CD8-positive, alpha-beta memory T cell (primary cell): Measurements from ENCODE around the gene MEIOB. TPM values are rescaled to one million over a fixed set of nuclear protein-coding genes. Genes with fewer than 3 reads are reported as not detected.

Experiments
- CTCF ChIA-PET: fragments of 350-600 bp; sonication (Branson Sonifier 250); formaldehyde crosslinking; loops from one replicate; lab custom pipeline; 2021; ENCODE audit warnings: antibody characterized with exemption; lab: Charles Lee
- POLR2A ChIA-PET: fragments of 350-600 bp; sonication (Branson Sonifier 250); formaldehyde crosslinking; loops from one replicate; lab custom pipeline; 2021; ENCODE audit warnings: antibody characterized with exemption; lab: Charles Lee
- DNase-seq, 5 donors: peaks; one replicate each; pipeline versions ENCODE4 v3.0.0 to v3.0.0-alpha.2; 2020 to 2022; ENCODE audit warnings: mixed read lengths in 1 of 5
- H3K27ac ChIP-seq: one replicate; pipeline ENCODE4 v1.7.0; 2013; ENCODE audit warnings: low read depth, mild to moderate bottlenecking, low read length, moderate library complexity
- H3K27me3 ChIP-seq: 2 replicates; pipeline ENCODE4 v1.7.0; 2013; ENCODE audit warnings: low read length, mild to moderate bottlenecking; ENCODE audit not compliant: insufficient read depth, poor library complexity, severe bottlenecking
- H3K36me3 ChIP-seq: 2 replicates; pipeline ENCODE4 v1.7.0; 2013; ENCODE audit warnings: mild to moderate bottlenecking, low read length, moderate library complexity; ENCODE audit not compliant: insufficient read depth
- H3K4me1 ChIP-seq: 2 replicates; pipeline ENCODE4 v1.7.0; 2013; ENCODE audit warnings: mild to moderate bottlenecking, low read length, moderate library complexity; ENCODE audit not compliant: insufficient read depth
- H3K4me3 ChIP-seq: 2 replicates; pipeline ENCODE4 v1.7.0; 2013; ENCODE audit warnings: mild to moderate bottlenecking, low read length
- H3K9me3 ChIP-seq: 2 replicates; pipeline ENCODE4 v1.7.0; 2013; ENCODE audit warnings: mild to moderate bottlenecking, low read length
- H3K27ac Mint-ChIP-seq, 8 donors: one replicate each; pipeline ENCODE4 v1.8.0; 2020 to 2021; ENCODE audit warnings: mixed read lengths in 8 of 8, mild to moderate bottlenecking in 6 of 8, inconsistent platforms in 3 of 8, moderate library complexity in 3 of 8
- H3K27me3 Mint-ChIP-seq, 2 donors: one replicate each; pipeline ENCODE4 v1.8.0; 2020 to 2021; ENCODE audit warnings: mixed read lengths in 2 of 2, mild to moderate bottlenecking in 1 of 2, moderate library complexity in 1 of 2
- H3K36me3 Mint-ChIP-seq, 3 donors: one replicate each; pipeline ENCODE4 v1.8.0; 2020 to 2021; ENCODE audit warnings: mixed read lengths in 3 of 3, inconsistent platforms in 1 of 3, mild to moderate bottlenecking in 1 of 3
- H3K4me1 Mint-ChIP-seq, 3 donors: one replicate each; pipeline ENCODE4 v1.8.0; 2020 to 2021; ENCODE audit warnings: mixed read lengths in 3 of 3, inconsistent platforms in 1 of 3, mild to moderate bottlenecking in 1 of 3
- H3K4me3 Mint-ChIP-seq, 7 donors: one replicate each; pipeline ENCODE4 v1.8.0; 2020 to 2021; ENCODE audit warnings: mixed read lengths in 7 of 7, mild to moderate bottlenecking in 6 of 7, moderate library complexity in 4 of 7, inconsistent platforms in 2 of 7
- H3K9me3 Mint-ChIP-seq, 5 donors: one replicate each; pipeline ENCODE4 v1.8.0; 2020 to 2022; ENCODE audit warnings: mixed read lengths in 5 of 5, mild to moderate bottlenecking in 3 of 5, moderate library complexity in 2 of 5, inconsistent platforms in 1 of 5
- polyA plus RNA-seq: library from polyadenylated mRNA; unstranded; fragments of 300-500 nt; fragmentation: Illumina TruSeq; gene quantifications from one replicate; pipeline ENCODE4 v1.2.3, GENCODE V29; 2021
- total RNA-seq, 2 experiments: library from RNA; stranded (reverse); gene quantifications; one replicate each; pipeline ENCODE4 v1.2.3, GENCODE V29; 2021

MEIOB gene
- total and polyA plus RNA-seq, 3 experiments from 2014 or later, result not detected

- H3K4me3 Mint-ChIP-seq, result peak overlapping the region; percentile 29 to 73 (median 53)
- ChIA-PET CTCF (no interaction called here), POLR2A (no interaction called here)
- Histone ChIP-seq H3K27ac (peak overlapping the region; percentile 7), H3K36me3 (no peaks in the 10 kb centered on the region), H3K4me3 (no peak overlapping the region), H3K9me3 (no peaks in the 10 kb centered on the region), H3K4me1 (peaks cover 36% of the 10 kb centered on the region), H3K27me3 (no peaks in the 10 kb centered on the region)
- no peaks in the 10 kb centered on the region for H3K9me3 Mint-ChIP-seq
- DNase-seq, result no peak
- no peaks in the 10 kb centered on the region for H3K27me3 Mint-ChIP-seq
- peaks cover 0 to 25% (median 2%) of the 10 kb centered on the region in 3 donors for H3K36me3 Mint-ChIP-seq
- H3K4me1 Mint-ChIP-seq, result peaks cover 32 to 62% (median 50%) of the 10 kb centered on the region in 3 donors
- peak overlapping the region in 5 of 8 donors; percentile 19 to 95 (median 36) for H3K27ac Mint-ChIP-seq
Measured at GRCh38 chr16:1828645-1829410, 43.1 kb downstream of the MEIOB start.

GRCh38 chr16:1826691-1827573, 45.0 kb downstream of the MEIOB start, which contains the start of the genes FAHD1 and HAGH:
Gene FAHD1, plus strand, starts transcription at chr16:1827206. Its CDS starts 33 bp downstream, at chr16:1827239.
Gene HAGH, minus strand, starts transcription at chr16:1826825. Its CDS starts 38 bp downstream, at chr16:1826787.
- peak within 1 kb of the TSS; percentile 92 to 97 (median 94) for H3K4me3 Mint-ChIP-seq
- H3K4me3 ChIP-seq, result peak within 1 kb of the TSS; percentile 95
- ChIA-PET CTCF (interaction anchor here (1.2 to 1.4 kb wide), 3 partner anchors 44 to 121 kb away, joined by 3 read pairs; partner anchors contain the start of genes EME2, MAPK8IP3, MRPS34 and NUBP2), POLR2A (interaction anchor here (0.5 to 1.4 kb wide), 8 partner anchors 45 to 855 kb away, joined by 3 to 12 read pairs (median 3); partner anchors contain the start of genes KCTD5, NTHL1, NUBP2 and SPSB3)
- no peaks in the 10 kb centered on the region for H3K9me3 ChIP-seq
- peaks cover 32 to 65% (median 51%) of the 10 kb centered on the region in 3 donors for H3K4me1 Mint-ChIP-seq
- H3K36me3 Mint-ChIP-seq, result peaks cover 0 to 33% (median 2%) of the 10 kb centered on the region in 3 donors
- peak within 1 kb of the TSS; percentile 90 to 95 (median 93) for H3K27ac Mint-ChIP-seq
- H3K27me3 ChIP-seq, result no peaks in the 10 kb centered on the region
- peaks cover 39% of the 10 kb centered on the region for H3K4me1 ChIP-seq
- no peaks in the 10 kb centered on the region for H3K9me3 Mint-ChIP-seq
- no peaks in the 10 kb centered on the region for H3K27me3 Mint-ChIP-seq
- H3K27ac ChIP-seq, result peak within 1 kb of the TSS; percentile 73
- peaks cover 10% of the 10 kb centered on the region for H3K36me3 ChIP-seq
- peak; percentile 83 to 96 (median 90) for DNase-seq

GRCh38 chr16:1825864-1826690, 45.9 kb downstream of the MEIOB start:
- ChIA-PET POLR2A (interaction anchor here (0.7 to 1.2 kb wide), 2 partner anchors 43 to 222 kb away, joined by 4 to 9 read pairs; partner anchors contain the start of genes NTHL1, NUBP2, SPSB3 and TSC2), CTCF (interaction anchor here (1.2 to 1.4 kb wide), 3 partner anchors 43 to 120 kb away, joined by 3 to 5 read pairs (median 3); partner anchors contain the start of genes MAPK8IP3, NUBP2 and SPSB3)
- Mint-ChIP-seq H3K4me1 (peaks cover 32 to 62% (median 51%) of the 10 kb centered on the region in 3 donors), H3K27ac (peak overlapping the region; percentile 66 to 95 (median 88)), H3K4me3 (peak overlapping the region; percentile 82 to 96 (median 83)), H3K27me3 (no peaks in the 10 kb centered on the region), H3K9me3 (no peaks in the 10 kb centered on the region), H3K36me3 (peaks cover 0 to 37% (median 2%) of the 10 kb centered on the region in 3 donors)
- Histone ChIP-seq H3K36me3 (peaks cover 12% of the 10 kb centered on the region), H3K9me3 (no peaks in the 10 kb centered on the region), H3K4me3 (peak overlapping the region; percentile 75), H3K27me3 (no peaks in the 10 kb centered on the region), H3K27ac (peak overlapping the region; percentile 73), H3K4me1 (peaks cover 39% of the 10 kb centered on the region)
- peak in 3 of 5 donors; percentile 12 to 82 (median 66) for DNase-seq

- H3K36me3 ChIP-seq, result peaks cover 12% of the 10 kb centered on the region
- peaks cover 39% of the 10 kb centered on the region for H3K4me1 ChIP-seq
- H3K27me3 ChIP-seq, result no peaks in the 10 kb centered on the region
- Mint-ChIP-seq H3K4me3 (peak overlapping the region; percentile 82 to 88 (median 83)), H3K4me1 (peaks cover 32 to 58% (median 48%) of the 10 kb centered on the region in 3 donors), H3K36me3 (peaks cover 0 to 39% (median 0%) of the 10 kb centered on the region in 3 donors), H3K27ac (peak overlapping the region; percentile 66 to 95 (median 88)), H3K9me3 (no peaks in the 10 kb centered on the region), H3K27me3 (no peaks in the 10 kb centered on the region)
- ChIA-PET CTCF (interaction anchor here (1.2 kb wide), 1 partner anchor 120 kb away, joined by 5 read pairs; the partner anchor contains the start of gene MAPK8IP3), POLR2A (interaction anchor here (0.7 to 1.2 kb wide), 2 partner anchors 42 to 223 kb away, joined by 4 to 9 read pairs; partner anchors contain the start of genes NTHL1, NUBP2, SPSB3 and TSC2)
- H3K27ac ChIP-seq, result peak overlapping the region; percentile 59
- DNase-seq, result no peak
- H3K9me3 ChIP-seq, result no peaks in the 10 kb centered on the region
- H3K4me3 ChIP-seq, result peak overlapping the region; percentile 75
Measured at GRCh38 chr16:1825381-1825863, 46.5 kb downstream of the MEIOB start.

- H3K27ac Mint-ChIP-seq, result peak overlapping the region in 4 of 8 donors; percentile 54 to 87 (median 66)
- peaks cover 12% of the 10 kb centered on the region for H3K36me3 ChIP-seq
- no peak overlapping the region for H3K4me3 ChIP-seq
- no peak for DNase-seq
- H3K4me3 Mint-ChIP-seq, result peak overlapping the region in 5 of 7 donors; percentile 31 to 59 (median 54)
- H3K4me1 Mint-ChIP-seq, result peaks cover 25 to 44% (median 36%) of the 10 kb centered on the region in 3 donors
- H3K27me3 ChIP-seq, result no peaks in the 10 kb centered on the region
- ChIA-PET POLR2A (no interaction called here), CTCF (no interaction called here)
- H3K36me3 Mint-ChIP-seq, result peaks cover 0 to 44% (median 0%) of the 10 kb centered on the region in 3 donors
- no peak overlapping the region for H3K27ac ChIP-seq
- H3K27me3 Mint-ChIP-seq, result no peaks in the 10 kb centered on the region
- no peaks in the 10 kb centered on the region for H3K9me3 ChIP-seq
- H3K9me3 Mint-ChIP-seq, result no peaks in the 10 kb centered on the region
- peaks cover 33% of the 10 kb centered on the region for H3K4me1 ChIP-seq
Measured at GRCh38 chr16:1823821-1824220, 48.1 kb downstream of the MEIOB start.

GRCh38 chr16:1822801-1823200, 49.2 kb downstream of the MEIOB start:
- Mint-ChIP-seq H3K4me3 (no peak overlapping the region), H3K4me1 (peaks cover 22 to 35% (median 28%) of the 10 kb centered on the region in 3 donors), H3K27me3 (no peaks in the 10 kb centered on the region), H3K36me3 (peaks cover 0 to 47% (median 0%) of the 10 kb centered on the region in 3 donors), H3K9me3 (no peaks in the 10 kb centered on the region), H3K27ac (no peak overlapping the region)
- Histone ChIP-seq H3K9me3 (no peaks in the 10 kb centered on the region), H3K27me3 (no peaks in the 10 kb centered on the region), H3K4me3 (no peak overlapping the region), H3K27ac (no peak overlapping the region), H3K36me3 (peaks cover 12% of the 10 kb centered on the region), H3K4me1 (peaks cover 27% of the 10 kb centered on the region)
- CTCF ChIA-PET, result interaction anchor here (1.5 kb wide), 1 partner anchor 10 kb away, joined by 5 read pairs; no protein-coding TSS in a partner anchor
- no peak for DNase-seq
- POLR2A ChIA-PET, result no interaction called here
